Pulmonary artery endothelial cell (primary cell): ENCODE results near the gene MRPL42. TPM values are rescaled to one million over a fixed set of nuclear protein-coding genes. Genes with fewer than 3 reads are reported as not detected.
"Not testable (repeated sequence)": the region's sequence is repeated elsewhere in the genome, so short reads cannot be mapped to it uniquely, and the experiment has no call there.

Experiments
- DNase-seq: peaks from one replicate; pipeline ENCODE4 v3.0.0-alpha.2; 2011; ENCODE audit warnings: low read depth, low spot score
- total RNA-seq: library from RNA; depleted of rRNA; stranded (reverse); fragments of >200 nt; gene quantifications from 2 replicates; pipeline ENCODE4 v1.2.3, GENCODE V29; 2014

The MRPL42 gene
- total RNA-seq, 1 donor from 2014 or later = 97.5 TPM

DNA sequence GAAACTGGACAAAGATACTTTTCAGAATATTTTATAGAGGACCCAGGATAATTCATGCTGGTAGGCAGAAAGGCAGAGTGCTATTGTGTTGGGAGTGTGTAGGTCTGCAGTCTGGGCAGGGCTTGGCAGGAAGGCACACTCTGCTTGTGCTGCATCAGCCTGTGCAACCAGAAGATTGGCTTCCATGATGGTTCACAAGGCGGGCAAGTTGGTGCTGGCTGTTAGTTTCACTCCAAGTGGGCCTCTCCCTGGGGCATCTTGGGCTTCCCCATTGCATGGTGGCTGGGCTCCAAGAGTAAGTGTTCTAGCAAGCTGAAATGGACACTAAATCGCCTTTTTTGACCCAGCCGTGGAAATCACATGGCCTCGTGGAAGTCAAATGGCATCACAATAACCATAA, 23.7 kb upstream of the MRPL42 start:
- DNase-seq = no peak

DNA sequence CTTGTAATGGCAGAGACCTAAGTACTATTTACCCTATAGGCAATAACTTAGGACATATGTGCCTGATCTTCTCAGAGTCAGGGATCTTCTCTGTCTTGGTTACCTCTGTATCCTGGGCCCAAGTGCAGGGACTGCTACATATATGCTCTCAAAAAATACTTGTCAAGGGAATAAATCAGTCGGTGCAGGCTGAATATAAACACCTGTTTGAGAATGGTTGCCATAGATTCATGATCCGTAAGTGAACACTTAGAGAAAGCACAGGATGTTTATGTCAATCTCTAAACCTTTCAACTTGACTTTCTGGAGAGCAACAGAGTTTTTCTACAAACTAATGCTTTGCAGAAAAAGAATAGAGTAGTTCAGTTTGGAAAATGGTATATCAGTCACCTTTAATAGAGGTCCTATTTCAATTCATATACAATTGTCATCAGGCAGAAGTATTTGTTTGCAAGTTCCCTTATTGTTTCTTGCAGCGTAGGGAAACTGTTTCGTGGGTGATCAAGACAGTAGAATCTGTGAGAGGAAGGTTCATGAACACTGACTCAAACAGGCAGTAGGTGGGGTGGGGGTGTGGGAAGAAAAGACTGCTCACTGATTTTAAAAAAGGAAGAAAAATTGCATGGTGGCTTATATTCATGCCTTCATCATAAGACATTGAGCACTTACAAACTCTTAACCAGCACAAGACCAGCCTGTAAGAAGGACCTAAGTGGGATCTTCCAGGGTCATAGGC, 19.6 kb upstream of the MRPL42 start:
- no peak for DNase-seq

DNA sequence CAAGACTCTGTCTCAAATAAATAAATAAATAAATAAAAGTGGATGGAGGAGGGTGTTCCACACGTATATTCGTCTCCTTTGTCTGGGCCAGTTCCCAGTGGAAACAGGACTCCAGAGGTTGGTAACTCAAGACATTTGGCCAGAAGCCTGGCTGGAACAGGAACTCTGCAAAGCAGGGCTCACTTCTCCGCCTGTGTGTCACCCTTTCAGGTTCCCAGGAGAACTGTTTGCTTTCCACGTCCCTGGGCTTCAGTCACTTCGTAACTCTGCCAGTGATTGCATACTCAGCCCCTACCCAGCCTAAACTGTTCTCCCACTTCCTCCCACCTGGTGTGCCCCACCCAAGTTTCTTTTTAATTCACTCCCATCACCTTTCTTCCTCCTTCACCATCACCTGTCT, 18.5 kb upstream of the MRPL42 start:
- DNase-seq = no peak

DNA sequence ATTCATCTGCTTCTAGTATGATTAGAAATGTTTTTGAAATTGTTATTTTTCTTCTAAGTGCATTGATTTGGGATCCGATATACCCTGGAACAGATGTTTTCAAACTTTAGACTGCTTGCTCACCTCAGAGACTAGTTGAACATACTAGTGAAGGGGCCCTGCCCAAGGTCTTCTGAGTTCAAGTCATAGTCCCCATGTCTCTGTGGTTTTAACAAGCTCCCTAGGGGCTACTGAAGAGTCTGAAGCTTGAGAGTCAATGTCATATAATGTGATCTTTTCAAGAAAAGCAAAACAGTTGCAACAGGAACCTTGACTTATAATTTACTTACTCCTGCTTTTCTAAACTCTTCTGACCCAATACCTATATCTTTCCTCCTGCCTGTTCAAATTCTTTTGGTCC, 18.0 kb upstream of the MRPL42 start:
- no peak for DNase-seq

DNA sequence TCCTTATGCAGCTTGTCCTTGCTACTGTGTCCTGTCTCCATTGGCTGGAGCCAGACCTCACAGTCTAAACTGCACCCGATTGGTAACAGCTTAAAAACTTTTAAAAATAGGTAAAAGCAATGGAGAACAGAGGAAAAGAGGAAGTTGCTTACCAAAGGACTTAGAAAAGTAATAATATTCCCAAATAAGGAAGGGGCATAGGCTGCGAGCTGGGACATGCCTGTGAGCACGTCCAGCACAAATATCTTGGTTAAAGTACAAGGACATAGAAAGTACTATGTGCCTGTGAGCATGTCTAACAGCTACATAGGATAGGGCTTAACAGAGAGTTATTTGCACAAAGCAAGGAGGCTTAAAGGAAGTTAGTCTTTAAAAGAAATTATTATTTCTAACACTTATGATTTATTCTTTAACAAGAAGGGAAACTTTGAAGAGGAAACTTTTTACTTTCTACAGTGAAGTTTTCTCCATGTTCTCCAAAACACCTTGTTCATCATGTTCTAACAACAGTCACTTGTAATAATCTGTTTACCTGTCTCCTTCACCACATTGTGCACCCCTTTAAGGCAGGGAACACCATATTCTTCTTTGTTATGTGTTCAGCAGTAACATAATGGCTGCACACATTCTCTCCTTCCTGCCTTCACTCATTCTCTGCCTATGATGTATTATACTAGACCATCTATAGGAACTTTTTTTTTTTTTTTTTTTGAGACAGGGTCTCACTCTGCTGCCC, 15.7 kb upstream of the MRPL42 start:
- DNase-seq = no peak

DNA sequence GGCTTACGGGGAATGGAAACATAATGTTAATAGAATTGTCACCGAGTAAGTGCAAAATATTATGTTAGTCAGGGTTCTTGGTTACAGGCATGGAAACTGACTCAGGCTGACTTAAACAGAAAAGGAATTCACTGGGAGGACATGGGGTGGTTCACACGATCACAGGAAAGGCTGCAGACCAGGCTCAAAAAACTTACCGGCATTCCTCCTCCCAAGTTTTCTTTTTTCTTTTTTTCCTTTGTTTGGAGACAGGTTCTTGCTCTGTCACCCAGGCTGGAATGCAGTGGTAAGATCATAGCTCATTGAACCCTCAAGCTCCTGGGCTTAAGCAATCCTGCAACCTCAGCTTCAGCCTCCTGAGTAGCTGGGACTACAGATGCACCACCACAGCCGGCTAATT, 13.7 kb upstream of the MRPL42 start:
- DNase-seq = no peak

DNA sequence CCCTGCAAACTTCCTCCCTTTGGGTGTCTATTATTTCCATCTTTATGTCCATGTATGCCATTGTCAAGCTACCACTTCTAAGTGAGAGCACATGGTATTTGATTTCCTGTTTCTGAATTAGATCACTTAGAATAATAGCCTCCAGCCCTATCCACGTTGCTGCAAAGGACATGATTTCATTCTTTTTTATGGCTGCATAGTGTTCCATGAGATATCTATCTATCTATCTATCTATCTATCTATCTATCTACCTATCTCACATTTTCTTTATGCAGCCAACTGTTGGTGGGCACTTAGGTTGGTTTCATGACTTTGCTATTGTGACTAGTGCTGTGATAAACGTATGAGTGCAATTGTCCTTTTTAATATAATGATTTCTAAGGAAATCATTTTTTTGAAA, 11.2 kb upstream of the MRPL42 start:
- DNase-seq = no peak

DNA sequence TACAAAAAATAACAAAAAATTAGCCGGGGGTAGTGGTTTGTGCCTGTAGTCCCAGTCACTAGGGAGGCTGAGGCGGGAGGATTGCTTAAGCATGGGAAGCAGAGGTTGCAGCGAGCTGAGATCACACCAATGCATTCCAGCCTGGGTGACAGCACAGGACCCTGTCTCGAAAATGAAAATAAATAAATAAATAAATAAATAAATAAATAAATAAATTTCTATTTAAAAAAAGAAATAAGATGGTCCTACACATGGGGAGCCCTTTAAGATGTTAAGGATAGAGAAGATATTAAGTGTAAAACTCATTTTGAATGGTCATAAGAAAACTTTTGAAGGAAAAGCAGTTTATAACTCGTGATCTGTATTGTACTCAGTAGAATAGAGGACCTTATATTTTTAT, 8.2 kb upstream of the MRPL42 start:
- no peak for DNase-seq

DNA sequence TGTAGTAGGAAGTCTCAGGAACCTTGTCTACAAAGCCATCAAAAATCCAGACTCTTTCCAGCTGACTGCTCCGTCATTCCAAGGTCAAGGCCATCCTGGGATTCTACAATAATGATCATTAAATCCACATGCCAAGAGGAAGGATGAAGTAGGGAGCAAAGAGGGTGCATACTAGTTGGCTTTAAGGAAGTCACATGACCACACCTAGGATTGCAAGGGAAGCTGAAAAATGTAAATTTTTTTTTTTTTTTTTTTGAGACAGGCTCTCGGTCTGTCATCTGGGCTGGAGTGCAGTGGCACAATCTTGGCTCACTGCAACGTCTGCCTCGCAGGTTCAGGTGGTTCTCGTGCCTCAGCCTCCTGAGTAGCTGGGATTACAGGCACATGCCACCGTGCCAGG, 7.3 kb upstream of the MRPL42 start:
- DNase-seq = no peak

DNA sequence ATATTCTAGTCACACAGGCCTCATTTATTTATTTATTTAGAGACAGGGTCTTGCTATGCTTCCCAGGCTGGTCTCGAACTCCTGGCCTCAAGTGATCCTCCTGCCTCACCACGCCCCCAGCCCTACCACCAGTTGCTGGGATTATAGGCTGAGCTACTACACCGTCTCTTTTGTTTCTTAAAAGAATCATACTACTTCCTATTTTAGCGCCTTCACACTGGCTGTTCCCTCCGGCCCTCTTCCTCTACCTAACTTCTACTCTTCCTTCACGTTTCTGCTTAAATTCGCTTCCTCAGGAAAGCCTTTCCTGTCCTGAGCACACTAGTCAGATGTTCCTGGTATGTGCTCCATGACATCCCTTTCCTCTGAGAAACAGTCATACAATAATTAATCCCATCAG, 6.4 kb upstream of the MRPL42 start:
- no peak for DNase-seq

DNA sequence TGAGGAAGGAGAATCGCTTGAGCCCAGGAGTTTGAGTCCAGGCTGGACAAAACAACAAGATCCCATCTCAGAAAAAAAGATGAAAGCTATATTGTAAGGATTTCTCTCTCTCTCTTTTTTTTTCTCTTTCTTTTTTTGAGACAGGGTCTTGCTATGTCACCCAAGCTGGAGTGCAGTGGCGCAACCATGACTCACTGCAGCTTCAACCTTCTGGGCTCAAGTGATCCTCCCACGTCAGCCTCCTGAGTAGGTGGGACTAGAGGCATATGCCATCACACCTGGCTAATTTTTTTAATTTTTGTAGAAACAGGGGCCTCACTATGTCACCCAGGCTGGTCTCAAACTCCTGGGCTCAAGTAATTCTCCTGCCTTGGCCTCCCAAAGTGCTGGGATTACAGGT, 5.8 kb upstream of the MRPL42 start:
- DNase-seq = no peak

DNA sequence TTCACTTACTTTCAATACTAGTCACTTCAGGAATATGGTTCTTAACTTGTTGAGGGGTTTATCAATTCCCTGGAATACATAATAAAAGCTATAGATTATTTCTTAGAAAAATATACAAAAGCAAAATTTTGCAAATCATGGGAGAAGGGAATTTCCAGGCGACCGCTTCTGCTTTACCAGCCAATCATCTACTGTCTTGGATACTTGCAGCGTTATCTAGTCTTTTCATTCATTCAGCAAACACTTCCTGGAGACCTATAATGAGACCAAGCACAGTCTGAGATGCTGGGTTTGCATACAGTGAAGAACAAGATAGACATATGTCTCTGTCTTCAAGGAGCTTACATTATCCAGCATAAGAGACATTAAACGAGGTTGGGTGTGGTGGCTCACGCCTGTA, 1.5 kb upstream of the MRPL42 start:
- DNase-seq = no peak

DNA sequence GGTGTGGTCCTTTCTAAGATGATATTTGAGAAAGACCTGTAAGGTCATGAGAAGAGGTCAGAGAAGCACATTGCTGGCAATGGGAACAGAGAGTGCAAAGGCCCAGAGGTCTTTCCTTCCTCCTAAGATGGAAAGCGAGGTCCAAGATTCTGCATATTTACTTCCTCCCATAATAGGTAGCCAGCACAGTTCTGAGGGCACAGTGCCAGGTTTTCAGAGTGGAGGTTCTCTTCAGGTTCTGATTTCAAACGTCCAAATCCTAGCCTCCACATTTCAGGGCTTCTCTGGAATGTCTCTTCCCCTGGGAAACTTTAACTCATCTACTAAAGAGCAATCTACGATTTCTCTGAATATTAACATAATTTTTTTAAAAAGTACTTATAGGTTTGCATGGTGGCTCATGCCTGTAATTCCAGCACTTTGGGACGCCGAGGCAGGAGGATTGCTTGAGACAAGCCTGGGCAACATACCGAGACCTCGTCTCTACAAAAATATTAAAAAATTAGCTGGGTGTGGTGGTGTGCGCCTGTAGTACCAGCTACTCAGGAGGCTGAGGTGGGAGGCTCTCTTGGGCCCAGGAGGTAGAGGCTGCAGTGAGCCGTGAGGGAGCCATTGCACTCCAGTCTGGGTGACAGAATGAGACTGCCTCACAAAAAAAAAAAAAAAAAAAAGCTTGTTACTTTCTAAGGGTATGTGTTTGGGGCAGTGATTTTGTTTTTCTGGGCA, 526 bp upstream of the MRPL42 start:
- no peak for DNase-seq

DNA sequence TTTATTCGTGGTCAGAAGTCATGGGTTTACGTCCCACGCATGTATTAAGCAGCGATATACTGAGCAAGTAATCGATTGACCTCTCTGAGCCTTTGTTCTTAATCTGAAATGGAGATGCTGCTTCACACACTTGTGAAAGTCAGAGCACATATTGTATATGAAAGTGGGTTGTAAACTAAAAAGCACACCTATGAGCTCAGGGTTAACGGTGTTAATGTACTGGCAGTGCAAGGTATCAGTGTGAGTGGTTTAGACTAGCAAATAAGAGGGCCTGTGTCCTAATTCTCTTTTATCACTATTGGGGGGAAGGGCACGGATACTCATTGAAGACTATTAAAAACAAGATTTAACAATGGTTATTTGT, 676 bp downstream of the MRPL42 start:
- no peak for DNase-seq

DNA sequence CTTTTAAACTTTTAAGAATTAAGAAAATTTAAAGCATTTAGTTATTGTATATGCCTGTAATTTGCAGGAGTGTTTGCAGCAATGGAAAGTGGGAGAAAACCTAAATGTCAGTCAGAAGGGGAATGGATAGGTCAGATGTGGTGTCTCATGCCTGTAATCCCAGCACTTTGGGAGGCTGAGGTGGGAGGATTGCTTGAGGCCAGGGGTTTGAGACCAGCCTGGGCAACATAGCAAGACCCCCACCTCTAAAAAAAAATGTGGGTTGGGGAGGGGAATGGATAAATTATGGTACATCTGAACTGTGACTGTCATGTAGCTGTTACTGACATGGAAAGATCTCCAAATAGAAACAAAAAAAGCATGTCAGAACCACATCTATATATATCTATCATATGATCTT, 2.1 kb downstream of the MRPL42 start:
- no peak for DNase-seq

DNA sequence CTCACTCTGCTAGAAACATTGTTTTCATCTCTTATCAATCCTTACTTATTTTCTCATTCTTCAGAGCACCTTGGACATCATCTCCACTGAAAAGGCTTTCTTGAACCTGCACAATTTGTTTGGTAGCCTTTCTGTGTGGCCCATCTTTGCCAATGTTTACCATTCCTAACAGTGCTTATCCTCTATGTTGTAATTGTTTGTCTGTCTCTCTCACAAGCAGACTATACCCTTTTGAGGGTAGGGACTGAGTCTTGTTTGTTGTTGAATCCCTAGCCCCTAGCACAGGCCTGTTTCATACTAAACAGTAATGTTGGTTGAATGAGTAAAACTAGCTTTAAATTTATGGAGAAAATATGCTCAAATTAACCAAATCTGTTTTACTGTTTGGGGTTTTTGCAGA, 9.2 kb downstream of the MRPL42 start:
- no peak for DNase-seq

DNA sequence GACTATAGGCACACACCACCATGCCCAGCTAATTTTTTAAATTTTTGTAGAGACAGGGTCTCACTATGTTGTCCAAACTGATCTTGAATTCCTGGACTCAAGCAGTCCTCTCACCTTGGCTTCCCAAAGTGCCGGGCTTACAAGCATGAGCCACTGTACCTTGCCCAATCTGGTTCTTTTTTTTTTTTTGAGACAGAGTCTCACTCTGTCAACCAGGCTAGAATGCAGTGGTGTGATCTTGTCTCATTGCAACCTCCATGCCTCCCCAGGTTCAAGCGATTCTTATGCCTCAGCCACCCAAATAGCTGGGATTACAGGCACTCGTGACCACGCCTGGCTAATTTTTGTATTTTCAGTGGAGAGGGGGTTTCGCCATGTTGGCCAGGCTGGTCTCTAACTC, 15.4 kb downstream of the MRPL42 start:
- no peak for DNase-seq

DNA sequence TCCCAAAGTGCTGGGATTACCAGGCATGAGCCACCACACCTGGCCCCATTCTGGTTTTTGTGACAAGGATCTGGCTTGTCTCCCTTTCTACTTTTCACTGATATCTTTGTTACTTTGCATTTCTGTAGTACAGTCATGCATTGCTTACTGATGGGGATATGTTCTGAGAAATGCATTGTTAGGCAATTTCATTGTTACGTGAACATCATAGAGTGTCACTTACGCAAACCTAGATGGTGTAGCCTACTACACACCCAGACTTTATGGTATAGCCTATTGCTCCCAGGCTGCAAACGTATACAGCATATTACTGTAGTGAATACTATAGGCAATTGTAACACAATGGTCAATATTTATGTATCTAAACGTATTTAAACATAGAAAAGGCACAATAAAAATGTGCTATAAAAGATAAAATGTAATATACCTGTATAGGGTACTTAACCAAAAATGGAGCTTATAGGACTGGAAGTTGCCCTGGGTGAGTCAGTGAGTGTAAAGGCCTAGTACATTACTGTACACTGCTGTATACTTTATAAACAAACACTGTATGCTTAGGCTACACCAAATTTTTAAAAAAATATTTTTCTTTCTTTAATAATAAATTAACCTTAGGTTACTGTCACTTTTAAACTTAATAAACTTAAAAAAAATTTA, 16.0 kb downstream of the MRPL42 start:
- DNase-seq = no peak

DNA sequence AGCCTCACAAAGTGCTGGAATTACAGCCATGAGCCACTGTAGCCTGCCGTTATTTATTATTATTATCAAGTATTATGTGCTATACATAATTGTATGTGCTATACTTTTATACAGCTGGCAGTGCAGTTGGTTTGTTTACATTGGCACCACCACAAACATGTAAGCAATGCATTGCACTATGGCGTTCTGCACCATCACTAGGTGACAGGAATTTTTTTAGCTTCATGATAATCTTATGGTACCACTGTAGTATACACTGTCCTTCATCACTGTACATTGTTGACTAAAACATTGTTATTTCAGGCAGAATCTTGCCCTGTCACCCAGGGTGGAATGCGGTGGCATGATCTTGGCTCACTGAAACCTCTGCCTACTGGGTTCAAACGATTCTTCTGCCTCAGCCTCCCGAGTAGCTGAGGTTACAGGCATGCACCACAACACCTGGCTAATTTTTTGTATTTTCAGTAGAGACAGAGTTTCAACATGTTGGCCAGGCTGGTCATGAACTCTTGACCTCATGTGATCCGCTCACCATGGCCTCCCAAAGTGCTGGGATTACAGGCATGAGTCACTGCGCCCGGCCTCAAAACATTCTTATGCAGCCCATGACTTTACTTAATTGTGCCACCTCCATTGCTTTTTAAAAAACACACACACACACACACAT, 17.1 kb downstream of the MRPL42 start:
- DNase-seq = no peak

DNA sequence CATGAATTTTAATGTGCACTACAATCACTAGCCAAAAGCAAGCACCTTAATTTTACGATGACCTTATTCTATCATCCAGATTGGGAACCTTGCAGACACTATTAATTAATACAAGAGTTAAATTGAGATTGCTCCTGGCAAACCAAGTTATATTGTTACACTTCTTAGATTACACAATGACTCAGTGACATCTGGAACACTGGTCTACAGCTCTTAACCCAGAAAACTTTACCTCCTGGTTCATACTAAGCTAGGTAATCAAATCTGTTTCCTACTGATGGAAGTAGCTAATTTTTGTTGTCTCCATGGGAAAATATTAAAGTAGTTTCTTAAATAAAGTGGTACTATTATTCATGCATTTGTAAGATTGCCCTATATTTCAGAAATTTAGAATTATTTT, 25.5 kb downstream of the MRPL42 start:
- not testable (repeated sequence) for DNase-seq

DNA sequence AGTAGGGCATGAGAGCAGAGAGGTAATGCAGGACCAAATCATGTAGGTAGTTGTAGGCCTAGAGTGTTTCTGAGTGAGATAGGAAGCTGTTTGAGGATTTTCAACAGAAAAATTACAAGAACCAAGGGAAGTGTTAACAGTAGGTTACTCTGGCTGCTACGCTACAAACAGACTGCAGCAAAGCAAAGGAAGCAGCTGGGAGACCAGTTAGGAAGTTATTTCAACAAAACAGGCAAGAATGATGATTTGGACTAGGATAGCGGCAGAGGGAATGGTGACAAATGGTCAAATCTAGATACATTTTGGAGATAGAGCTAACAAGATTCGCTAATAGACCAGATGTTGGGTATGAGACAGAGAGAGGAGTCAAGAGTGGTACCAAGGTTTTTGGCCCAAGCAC, 26.8 kb downstream of the MRPL42 start:
- DNase-seq = no peak

DNA sequence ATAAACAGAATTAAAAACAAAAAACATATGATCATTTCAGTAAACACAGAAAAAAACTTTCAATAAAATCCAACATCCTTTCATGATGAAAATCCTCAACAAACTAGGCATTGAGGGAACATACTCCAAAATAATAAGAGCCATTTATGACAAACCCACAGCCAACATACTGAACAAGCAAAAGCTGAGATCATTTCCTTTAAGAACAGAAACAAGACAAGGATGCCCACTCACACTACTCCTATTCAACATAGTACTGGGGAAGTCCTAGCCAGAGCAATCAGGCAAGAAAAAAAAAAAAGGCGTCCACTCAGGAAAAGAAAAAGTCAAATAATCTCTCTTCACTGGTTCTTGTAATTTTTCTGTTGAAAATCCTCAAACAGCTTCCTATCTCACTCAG, 30.1 kb downstream of the MRPL42 start:
- no peak for DNase-seq
